ENCODE data around the gene HIRA.

Gene HIRA

GRCh38 chr22:19394274-19395050 is 37.1 kb downstream of the HIRA start:
- Histone ChIP-seq H3K36me3 (ENCODE audit: control insufficient read depth in 4 of 4, insufficient read depth in 4 of 4, low read length in 3 of 4) (peaks cover 28 to 88% (median 65%) of the 10 kb centered on the region in 4 experiments), H3K27me3 (replicated peaks in 2 of 5; ENCODE audit: control insufficient read depth in 4 of 5, insufficient read depth in 5 of 5, low read length in 4 of 5) (no peaks in the 10 kb centered on the region), H3K9me3 (ENCODE audit: control extremely low read depth in 1 of 5, control insufficient read depth in 4 of 5, insufficient read depth in 2 of 5, low read depth in 1 of 5, low read length in 4 of 5) (no peaks in the 10 kb centered on the region), H3K27ac (ENCODE audit: insufficient read depth in 1 of 2, low read depth in 1 of 2, low read length in 2 of 2, poor library complexity in 1 of 2, severe bottlenecking in 2 of 2) (no peak overlapping the region), H3K4me3 (ENCODE audit: control insufficient read depth in 1 of 7, extremely low read depth in 1 of 7, insufficient read depth in 4 of 7, low read depth in 2 of 7, low read length in 6 of 7) (no peak overlapping the region), H3K4me1 (ENCODE audit: control extremely low read depth in 1 of 4, control insufficient read depth in 4 of 4, insufficient read depth in 4 of 4, low read length in 3 of 4) (no peaks in the 10 kb centered on the region)
- WGBS (ENCODE audit: insufficient coverage) = 96% methylated on average over 6 of the region's 8 CpGs
- CTCF ChIA-PET = interaction anchor here (1.2 to 1.7 kb wide), 6 partner anchors 9 to 238 kb away, joined by 3 to 4 read pairs (median 4); no protein-coding TSS in a partner anchor
- POLR2A ChIA-PET = no interaction called here
- DNase-seq = no peak

GRCh38 chr22:19393704-19394103 is 37.8 kb downstream of the HIRA start:
- 90% methylated on average over 5 of the region's 5 CpGs for WGBS (ENCODE audit: insufficient coverage)
- Histone ChIP-seq H3K4me3 (ENCODE audit: control insufficient read depth in 1 of 7, extremely low read depth in 1 of 7, insufficient read depth in 4 of 7, low read depth in 2 of 7, low read length in 6 of 7) (no peak overlapping the region), H3K27me3 (replicated peaks in 2 of 5; ENCODE audit: control insufficient read depth in 4 of 5, insufficient read depth in 5 of 5, low read length in 4 of 5) (no peaks in the 10 kb centered on the region), H3K27ac (ENCODE audit: insufficient read depth in 1 of 2, low read depth in 1 of 2, low read length in 2 of 2, poor library complexity in 1 of 2, severe bottlenecking in 2 of 2) (no peak overlapping the region), H3K9me3 (ENCODE audit: control extremely low read depth in 1 of 5, control insufficient read depth in 4 of 5, insufficient read depth in 2 of 5, low read depth in 1 of 5, low read length in 4 of 5) (no peaks in the 10 kb centered on the region), H3K36me3 (ENCODE audit: control insufficient read depth in 4 of 4, insufficient read depth in 4 of 4, low read length in 3 of 4) (peaks cover 26 to 91% (median 68%) of the 10 kb centered on the region in 4 experiments), H3K4me1 (ENCODE audit: control extremely low read depth in 1 of 4, control insufficient read depth in 4 of 4, insufficient read depth in 4 of 4, low read length in 3 of 4) (no peaks in the 10 kb centered on the region)
- POLR2A ChIA-PET = no interaction called here
- DNase-seq = no peak
- CTCF ChIA-PET = interaction anchor here (1.2 to 1.7 kb wide), 5 partner anchors 9 to 238 kb away, joined by 3 to 4 read pairs (median 4); no protein-coding TSS in a partner anchor

- Histone ChIP-seq H3K9me3 (ENCODE audit: control extremely low read depth in 1 of 5, control insufficient read depth in 4 of 5, insufficient read depth in 2 of 5, low read depth in 1 of 5, low read length in 4 of 5) (no peaks in the 10 kb centered on the region), H3K36me3 (ENCODE audit: control insufficient read depth in 4 of 4, insufficient read depth in 4 of 4, low read length in 3 of 4) (peaks cover 31 to 92% (median 60%) of the 10 kb centered on the region in 4 experiments), H3K4me3 (ENCODE audit: control insufficient read depth in 1 of 7, extremely low read depth in 1 of 7, insufficient read depth in 4 of 7, low read depth in 2 of 7, low read length in 6 of 7) (no peak overlapping the region), H3K27ac (ENCODE audit: insufficient read depth in 1 of 2, low read depth in 1 of 2, low read length in 2 of 2, poor library complexity in 1 of 2, severe bottlenecking in 2 of 2) (no peak overlapping the region), H3K4me1 (ENCODE audit: control extremely low read depth in 1 of 4, control insufficient read depth in 4 of 4, insufficient read depth in 4 of 4, low read length in 3 of 4) (no peaks in the 10 kb centered on the region), H3K27me3 (replicated peaks in 2 of 5; ENCODE audit: control insufficient read depth in 4 of 5, insufficient read depth in 5 of 5, low read length in 4 of 5) (no peaks in the 10 kb centered on the region)
- ChIA-PET CTCF (no interaction called here), POLR2A (no interaction called here)
- DNase-seq = no peak
- WGBS (ENCODE audit: insufficient coverage) = 98% methylated on average over 5 of the region's 7 CpGs
Observed at GRCh38 chr22:19387575-19387974, 44.0 kb downstream of the HIRA start.

- H3K4me1 ChIP-seq (ENCODE audit: control extremely low read depth in 1 of 4, control insufficient read depth in 4 of 4, insufficient read depth in 4 of 4, low read length in 3 of 4) = no peaks in the 10 kb centered on the region
- no peaks in the 10 kb centered on the region for H3K27me3 ChIP-seq (replicated peaks in 2 of 5; ENCODE audit: control insufficient read depth in 4 of 5, insufficient read depth in 5 of 5, low read length in 4 of 5)
- DNase-seq = no peak
- H3K9me3 ChIP-seq (ENCODE audit: control extremely low read depth in 1 of 5, control insufficient read depth in 4 of 5, insufficient read depth in 2 of 5, low read depth in 1 of 5, low read length in 4 of 5) = no peaks in the 10 kb centered on the region
- WGBS (ENCODE audit: insufficient coverage) = no CpG with 5 or more reads among the region's 2 CpGs
- POLR2A ChIA-PET = no interaction called here
- H3K27ac ChIP-seq (ENCODE audit: insufficient read depth in 1 of 2, low read depth in 1 of 2, low read length in 2 of 2, poor library complexity in 1 of 2, severe bottlenecking in 2 of 2) = no peak overlapping the region
- no peak overlapping the region for H3K4me3 ChIP-seq (ENCODE audit: control insufficient read depth in 1 of 7, extremely low read depth in 1 of 7, insufficient read depth in 4 of 7, low read depth in 2 of 7, low read length in 6 of 7)
- CTCF ChIA-PET = no interaction called here
- H3K36me3 ChIP-seq (ENCODE audit: control insufficient read depth in 4 of 4, insufficient read depth in 4 of 4, low read length in 3 of 4) = peaks cover 30 to 92% (median 62%) of the 10 kb centered on the region in 4 experiments
Observed at GRCh38 chr22:19387038-19387437, 44.5 kb downstream of the HIRA start.

GRCh38 chr22:19386248-19386647 is 45.3 kb downstream of the HIRA start:
- H3K27me3 ChIP-seq (replicated peaks in 2 of 5; ENCODE audit: control insufficient read depth in 4 of 5, insufficient read depth in 5 of 5, low read length in 4 of 5) = no peaks in the 10 kb centered on the region
- DNase-seq = no peak
- no peaks in the 10 kb centered on the region for H3K9me3 ChIP-seq (ENCODE audit: control extremely low read depth in 1 of 5, control insufficient read depth in 4 of 5, insufficient read depth in 2 of 5, low read depth in 1 of 5, low read length in 4 of 5)
- WGBS (ENCODE audit: insufficient coverage) = 96% methylated on average over 2 of the region's 2 CpGs
- POLR2A ChIA-PET = no interaction called here
- H3K27ac ChIP-seq (ENCODE audit: insufficient read depth in 1 of 2, low read depth in 1 of 2, low read length in 2 of 2, poor library complexity in 1 of 2, severe bottlenecking in 2 of 2) = no peak overlapping the region
- H3K36me3 ChIP-seq (ENCODE audit: control insufficient read depth in 4 of 4, insufficient read depth in 4 of 4, low read length in 3 of 4) = peaks cover 28 to 90% (median 64%) of the 10 kb centered on the region in 4 experiments
- CTCF ChIA-PET = interaction anchor here (1.0 kb wide), 1 partner anchor 12 kb away, joined by 3 read pairs; no protein-coding TSS in a partner anchor
- H3K4me1 ChIP-seq (ENCODE audit: control extremely low read depth in 1 of 4, control insufficient read depth in 4 of 4, insufficient read depth in 4 of 4, low read length in 3 of 4) = no peaks in the 10 kb centered on the region
- H3K4me3 ChIP-seq (ENCODE audit: control insufficient read depth in 1 of 7, extremely low read depth in 1 of 7, insufficient read depth in 4 of 7, low read depth in 2 of 7, low read length in 6 of 7) = no peak overlapping the region

GRCh38 chr22:19385221-19385906 is 46.2 kb downstream of the HIRA start:
- Histone ChIP-seq H3K4me3 (ENCODE audit: control insufficient read depth in 1 of 7, extremely low read depth in 1 of 7, insufficient read depth in 4 of 7, low read depth in 2 of 7, low read length in 6 of 7) (no peak overlapping the region), H3K36me3 (ENCODE audit: control insufficient read depth in 4 of 4, insufficient read depth in 4 of 4, low read length in 3 of 4) (peaks cover 23 to 87% (median 62%) of the 10 kb centered on the region in 4 experiments), H3K4me1 (ENCODE audit: control extremely low read depth in 1 of 4, control insufficient read depth in 4 of 4, insufficient read depth in 4 of 4, low read length in 3 of 4) (no peaks in the 10 kb centered on the region), H3K27ac (ENCODE audit: insufficient read depth in 1 of 2, low read depth in 1 of 2, low read length in 2 of 2, poor library complexity in 1 of 2, severe bottlenecking in 2 of 2) (no peak overlapping the region), H3K27me3 (replicated peaks in 2 of 5; ENCODE audit: control insufficient read depth in 4 of 5, insufficient read depth in 5 of 5, low read length in 4 of 5) (no peaks in the 10 kb centered on the region), H3K9me3 (ENCODE audit: control extremely low read depth in 1 of 5, control insufficient read depth in 4 of 5, insufficient read depth in 2 of 5, low read depth in 1 of 5, low read length in 4 of 5) (no peaks in the 10 kb centered on the region)
- CTCF ChIA-PET = interaction anchor here (1.0 kb wide), 1 partner anchor 11 kb away, joined by 3 read pairs; no protein-coding TSS in a partner anchor
- POLR2A ChIA-PET = no interaction called here
- WGBS (ENCODE audit: insufficient coverage) = 94% methylated on average over 12 of the region's 14 CpGs
- DNase-seq = no peak

GRCh38 chr22:19383292-19383691 is 48.2 kb downstream of the HIRA start:
- Histone ChIP-seq H3K4me1 (ENCODE audit: control extremely low read depth in 1 of 4, control insufficient read depth in 4 of 4, insufficient read depth in 4 of 4, low read length in 3 of 4) (no peaks in the 10 kb centered on the region), H3K4me3 (ENCODE audit: control insufficient read depth in 1 of 7, extremely low read depth in 1 of 7, insufficient read depth in 4 of 7, low read depth in 2 of 7, low read length in 6 of 7) (no peak overlapping the region), H3K9me3 (ENCODE audit: control extremely low read depth in 1 of 5, control insufficient read depth in 4 of 5, insufficient read depth in 2 of 5, low read depth in 1 of 5, low read length in 4 of 5) (no peaks in the 10 kb centered on the region), H3K27ac (ENCODE audit: insufficient read depth in 1 of 2, low read depth in 1 of 2, low read length in 2 of 2, poor library complexity in 1 of 2, severe bottlenecking in 2 of 2) (no peak overlapping the region), H3K27me3 (replicated peaks in 2 of 5; ENCODE audit: control insufficient read depth in 4 of 5, insufficient read depth in 5 of 5, low read length in 4 of 5) (no peaks in the 10 kb centered on the region), H3K36me3 (ENCODE audit: control insufficient read depth in 4 of 4, insufficient read depth in 4 of 4, low read length in 3 of 4) (peaks cover 24 to 72% (median 50%) of the 10 kb centered on the region in 4 experiments)
- no peak for DNase-seq
- ChIA-PET POLR2A (no interaction called here), CTCF (interaction anchor here (1.1 kb wide), 1 partner anchor 18 kb away, joined by 3 read pairs; no protein-coding TSS in a partner anchor)
- WGBS (ENCODE audit: insufficient coverage) = 100% methylated on average over 9 of the region's 9 CpGs

Measured in common myeloid progenitor, CD34-positive (primary cell).